GM19463 (cell line): ENCODE results near the gene RUNX1.
A peak's percentile ranks its signal among the peaks of the same experiment; 100 is the strongest.

Source experiments
- ATAC-seq: cut with Tn5 transposase; IDR thresholded peaks from one replicate; pipeline ENCODE4 v1.9.1; 2021; ENCODE audit warnings: mild to moderate bottlenecking, moderate library complexity; ENCODE audit not compliant: unreplicated experiment

RUNX1 gene

DNA sequence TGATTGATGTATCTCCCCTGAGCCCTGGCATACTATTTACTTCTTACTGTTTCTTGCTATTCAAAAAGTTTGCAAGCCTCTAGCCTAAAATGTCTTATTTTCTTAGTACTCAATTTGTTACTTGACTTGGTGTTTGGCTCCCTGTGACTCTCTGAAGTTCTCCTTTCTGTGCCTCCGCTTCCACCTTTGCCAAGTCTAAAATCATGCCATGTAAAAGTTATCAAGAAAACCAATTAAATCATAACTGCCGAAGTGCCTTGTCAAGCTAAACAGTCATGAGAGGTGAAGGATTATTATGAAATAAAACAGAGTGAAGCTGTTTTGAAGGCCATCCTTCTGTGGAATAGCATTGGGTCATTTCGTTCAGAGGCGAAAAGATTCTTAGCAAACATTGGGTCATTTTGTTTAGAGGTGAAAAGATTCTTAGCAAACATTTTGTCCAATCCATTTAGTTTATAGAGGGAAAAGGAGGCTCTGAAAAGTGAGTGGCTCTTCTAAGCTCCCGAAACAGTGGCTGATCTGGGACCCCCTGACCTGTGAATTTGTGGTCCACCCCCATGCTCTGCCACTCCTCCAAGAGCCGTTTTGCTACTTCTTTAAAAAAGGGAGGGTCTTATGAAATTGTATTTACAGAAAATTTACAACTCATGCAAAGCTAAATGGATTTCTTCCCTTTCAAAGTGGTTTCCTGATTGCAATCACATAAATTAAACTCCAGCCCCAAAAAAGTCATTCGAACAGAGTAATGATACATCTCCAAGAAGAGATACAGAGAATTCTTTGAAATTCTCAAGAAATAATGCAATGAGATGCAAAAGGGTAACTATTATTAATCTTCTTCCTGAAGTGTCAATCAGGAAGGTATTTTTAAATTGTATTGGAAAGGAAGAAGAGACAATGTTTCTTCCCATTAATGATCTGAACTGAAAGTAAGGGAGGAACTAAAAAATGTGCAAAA, 141.4 kb downstream of the RUNX1 start:
- ATAC-seq: no peak

DNA sequence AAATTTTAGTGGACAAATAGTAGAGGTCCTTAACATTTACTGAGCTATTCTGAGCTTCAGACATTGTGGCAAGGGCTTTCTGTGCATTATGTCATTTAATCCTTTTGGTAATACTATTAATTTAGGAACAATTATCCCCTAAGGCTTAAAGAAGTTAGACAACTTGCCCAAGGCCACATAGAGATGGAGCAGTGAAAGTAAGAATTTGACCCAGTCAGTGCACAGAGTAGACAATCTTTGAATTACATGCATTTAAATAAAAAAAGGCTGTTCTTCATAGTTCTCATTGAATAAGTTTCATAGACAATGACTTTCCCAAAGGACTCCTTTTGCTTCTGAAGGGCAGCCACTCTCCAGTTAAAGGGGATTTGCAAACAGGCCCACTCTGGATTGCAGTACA, 142.7 kb downstream of the RUNX1 start:
- ATAC-seq: no peak

DNA sequence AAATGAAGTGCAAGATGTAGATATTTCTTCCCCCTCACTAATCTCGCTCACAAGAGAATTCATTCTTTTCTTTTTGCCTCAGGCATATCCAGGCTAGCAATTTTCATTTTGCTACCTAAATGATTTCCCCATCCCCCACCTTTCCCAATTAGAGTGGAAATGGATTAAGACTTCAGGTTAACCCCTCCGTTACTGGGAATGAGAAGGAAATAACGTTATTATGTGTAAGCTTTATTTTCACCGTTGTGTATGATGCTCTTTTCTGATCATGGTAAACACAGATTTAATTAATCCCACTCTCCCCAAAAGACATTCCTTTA, 143.9 kb downstream of the RUNX1 start:
- no peak for ATAC-seq

DNA sequence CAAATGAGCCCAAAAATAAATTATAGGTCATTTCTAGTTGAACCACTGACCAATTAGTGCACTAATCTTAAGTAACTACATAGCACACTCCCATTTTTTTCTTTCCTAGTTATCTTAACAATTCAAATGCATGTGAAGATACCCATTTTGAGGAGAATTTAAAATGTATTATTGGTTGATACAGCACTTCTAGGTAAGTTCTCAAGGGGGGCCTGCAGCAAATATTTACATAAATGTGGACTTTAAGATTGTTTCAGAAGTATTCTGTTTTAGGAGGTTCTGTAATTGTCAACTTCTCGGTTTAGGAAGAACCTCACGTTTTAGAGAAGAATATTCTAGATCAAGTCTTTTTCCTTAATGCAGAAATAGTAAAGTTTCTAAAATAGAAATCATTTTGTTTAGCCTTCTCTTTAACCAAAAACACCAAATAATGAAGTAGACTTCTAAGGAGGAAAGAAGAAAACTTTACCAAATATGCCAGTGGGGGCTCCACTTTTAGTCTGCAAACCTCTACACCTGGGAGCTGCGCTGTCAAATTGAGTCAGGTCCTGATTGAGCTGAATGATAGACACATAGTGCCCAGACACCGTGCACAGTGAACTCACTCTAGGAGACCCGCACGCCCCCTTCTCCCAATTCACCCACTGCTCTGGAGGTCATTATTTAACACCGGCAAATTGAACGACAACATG, 144.4 kb downstream of the RUNX1 start:
- ATAC-seq: no peak

DNA sequence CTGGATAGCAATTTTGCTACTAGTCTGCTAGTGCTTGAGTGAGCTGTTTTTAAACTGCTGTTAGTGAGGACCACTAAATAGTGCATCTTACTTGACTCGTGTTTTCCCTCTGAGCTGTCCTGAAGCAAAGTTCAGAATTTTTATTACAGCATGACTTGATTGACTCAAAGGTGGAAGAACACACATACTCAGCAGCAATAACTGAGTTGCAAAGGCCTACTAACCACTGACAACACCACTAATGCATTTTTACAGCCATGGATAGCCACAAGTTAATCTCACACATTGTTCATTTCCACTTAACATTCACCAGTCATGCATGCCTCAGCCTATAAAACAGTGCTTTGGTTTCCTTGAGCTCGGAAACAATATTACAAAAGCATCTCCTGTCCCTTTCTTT, 148.7 kb downstream of the RUNX1 start:
- ATAC-seq: no peak

DNA sequence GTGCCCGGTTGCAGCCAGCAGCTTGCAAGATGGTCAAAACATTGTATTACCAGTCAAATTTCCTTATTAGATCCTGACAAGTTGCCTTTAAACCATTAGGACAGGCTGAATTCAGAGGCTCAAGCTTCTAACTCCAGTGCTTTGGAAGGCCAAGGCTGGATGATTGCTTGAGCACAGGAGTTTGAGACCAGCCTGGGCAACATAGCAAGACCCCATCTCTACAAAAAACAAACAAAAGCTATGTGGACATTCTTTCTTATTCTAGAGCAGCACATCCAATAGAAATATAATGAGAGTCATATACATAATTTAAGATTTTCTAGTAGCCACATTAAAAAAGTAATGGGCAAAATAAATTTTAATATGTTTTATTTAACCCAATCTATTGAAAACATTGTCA, 149.3 kb downstream of the RUNX1 start:
- ATAC-seq: no peak

DNA sequence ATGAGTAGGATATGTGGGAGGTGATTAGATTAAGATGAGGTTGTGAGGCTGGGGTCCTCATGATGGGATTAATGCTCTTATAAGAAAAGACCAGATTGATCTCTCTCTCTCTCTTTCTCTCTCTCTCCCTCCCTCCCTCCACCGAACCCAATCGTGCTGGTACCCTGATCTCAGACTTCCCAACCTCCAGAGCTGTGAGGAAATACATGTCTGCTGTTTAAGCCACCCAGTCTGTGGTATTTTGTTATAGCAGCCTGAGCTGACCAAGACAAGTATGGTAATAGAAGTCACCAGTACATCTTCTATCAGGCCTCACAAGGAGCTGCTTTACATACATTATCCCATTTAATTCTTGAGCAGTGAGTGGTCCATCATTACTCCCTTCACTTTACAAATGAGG, 149.8 kb downstream of the RUNX1 start:
- ATAC-seq: no peak

DNA sequence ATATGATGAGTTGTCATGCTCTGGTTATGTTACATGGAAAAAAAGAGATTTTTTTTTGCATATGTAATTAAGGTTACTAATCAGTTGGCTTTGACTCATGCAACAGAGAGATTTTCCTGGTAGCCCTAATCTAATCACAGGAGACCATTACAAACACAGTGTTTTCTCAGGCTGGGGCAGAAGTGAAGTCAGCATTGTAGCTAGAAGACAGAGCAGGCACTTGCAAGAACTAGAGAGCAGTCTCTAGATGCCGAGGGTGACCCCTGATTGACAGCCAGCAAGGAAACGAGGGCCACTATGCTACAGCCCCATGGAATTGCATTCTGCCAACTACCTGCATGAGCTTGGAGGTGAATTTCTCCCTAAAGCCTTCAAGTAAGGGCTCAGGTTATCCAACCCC, 151.3 kb downstream of the RUNX1 start:
- no peak for ATAC-seq

DNA sequence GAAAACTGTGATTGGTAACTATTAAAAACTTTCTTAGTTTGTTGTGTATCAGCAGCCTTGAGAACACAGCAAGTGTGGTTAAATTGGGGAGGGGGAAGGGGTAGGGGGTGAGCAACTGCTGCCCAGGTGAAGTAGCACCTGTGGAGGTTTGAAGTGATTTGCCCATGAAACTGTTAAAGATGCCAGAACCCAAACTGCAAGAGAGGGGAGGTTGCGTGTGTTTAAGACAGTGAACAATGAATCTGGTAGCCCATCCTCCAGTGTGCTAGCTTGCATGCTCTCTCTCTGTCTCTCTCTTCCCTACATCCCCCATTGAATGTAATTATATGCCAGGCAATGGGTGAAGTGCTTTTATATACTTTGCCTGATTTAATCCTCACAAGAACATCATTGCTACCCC, 154.7 kb downstream of the RUNX1 start:
- no peak for ATAC-seq

DNA sequence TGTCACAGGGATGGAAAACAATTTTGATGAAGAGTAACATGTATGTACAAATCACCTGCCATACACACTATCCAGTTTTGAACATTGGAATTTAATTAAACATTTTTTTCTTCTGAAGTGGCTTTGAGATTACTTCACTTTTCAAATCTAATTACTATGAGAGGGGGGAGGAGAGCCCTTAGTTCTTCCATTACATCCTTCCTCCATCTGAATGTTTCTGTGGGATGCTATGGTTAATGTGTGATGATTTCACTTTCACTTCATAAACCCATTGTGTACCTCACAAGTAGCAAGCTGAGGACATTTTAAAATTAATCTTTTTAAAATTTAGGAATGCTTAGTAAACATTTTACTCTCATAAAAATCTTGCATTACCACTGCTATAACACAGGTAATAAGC, 156.9 kb downstream of the RUNX1 start:
- ATAC-seq: no peak

DNA sequence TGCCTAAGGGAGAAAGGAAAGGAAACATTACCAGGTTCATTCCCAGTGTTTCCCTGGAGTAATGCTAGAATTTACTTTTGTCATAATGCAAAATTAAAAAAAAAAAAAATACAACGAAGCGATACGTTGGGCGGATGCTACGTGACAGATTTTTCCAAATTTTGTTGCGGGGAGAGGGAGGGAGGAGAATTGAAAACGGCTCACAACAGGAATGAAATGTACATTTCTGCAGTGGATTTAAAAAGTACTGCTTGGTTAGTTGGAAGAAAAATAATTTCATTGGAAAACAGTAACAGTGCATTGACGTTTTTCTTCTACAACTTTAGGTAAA, 157.5 kb downstream of the RUNX1 start:
- no peak for ATAC-seq

DNA sequence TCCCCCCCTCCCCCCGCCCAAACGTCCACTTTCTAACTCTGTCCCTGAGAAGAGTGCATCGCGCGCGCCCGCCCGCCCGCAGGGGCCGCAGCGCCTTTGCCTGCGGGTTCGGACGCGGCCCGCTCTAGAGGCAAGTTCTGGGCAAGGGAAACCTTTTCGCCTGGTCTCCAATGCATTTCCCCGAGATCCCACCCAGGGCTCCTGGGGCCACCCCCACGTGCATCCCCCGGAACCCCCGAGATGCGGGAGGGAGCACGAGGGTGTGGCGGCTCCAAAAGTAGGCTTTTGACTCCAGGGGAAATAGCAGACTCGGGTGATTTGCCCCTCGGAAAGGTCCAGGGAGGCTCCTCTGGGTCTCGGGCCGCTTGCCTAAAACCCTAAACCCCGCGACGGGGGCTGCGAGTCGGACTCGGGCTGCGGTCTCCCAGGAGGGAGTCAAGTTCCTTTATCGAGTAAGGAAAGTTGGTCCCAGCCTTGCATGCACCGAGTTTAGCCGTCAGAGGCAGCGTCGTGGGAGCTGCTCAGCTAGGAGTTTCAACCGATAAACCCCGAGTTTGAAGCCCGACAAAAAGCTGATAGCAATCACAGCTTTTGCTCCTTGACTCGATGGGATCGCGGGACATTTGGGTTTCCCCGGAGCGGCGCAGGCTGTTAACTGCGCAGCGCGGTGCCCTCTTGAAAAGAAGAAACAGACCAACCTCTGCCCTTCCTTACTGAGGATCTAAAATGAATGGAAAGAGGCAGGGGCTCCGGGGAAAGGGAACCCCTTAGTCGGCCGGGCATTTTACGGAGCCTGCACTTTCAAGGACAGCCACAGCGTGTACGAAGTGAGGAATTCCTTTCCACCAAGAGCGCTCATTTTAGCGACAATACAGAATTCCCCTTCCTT, 158.1 kb downstream of the RUNX1 start:
- ATAC-seq: no peak

DNA sequence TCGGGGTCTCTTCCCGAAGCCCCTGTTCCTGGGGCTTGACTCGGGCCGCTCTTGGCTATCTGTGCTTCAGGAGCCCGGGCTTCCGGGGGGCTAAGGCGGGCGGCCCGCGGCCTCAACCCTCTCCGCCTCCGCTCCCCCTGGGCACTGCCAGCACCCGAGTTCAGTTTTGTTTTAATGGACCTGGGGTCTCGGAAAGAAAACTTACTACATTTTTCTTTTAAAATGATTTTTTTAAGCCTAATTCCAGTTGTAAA, 158.7 kb downstream of the RUNX1 start:
- ATAC-seq: no peak

DNA sequence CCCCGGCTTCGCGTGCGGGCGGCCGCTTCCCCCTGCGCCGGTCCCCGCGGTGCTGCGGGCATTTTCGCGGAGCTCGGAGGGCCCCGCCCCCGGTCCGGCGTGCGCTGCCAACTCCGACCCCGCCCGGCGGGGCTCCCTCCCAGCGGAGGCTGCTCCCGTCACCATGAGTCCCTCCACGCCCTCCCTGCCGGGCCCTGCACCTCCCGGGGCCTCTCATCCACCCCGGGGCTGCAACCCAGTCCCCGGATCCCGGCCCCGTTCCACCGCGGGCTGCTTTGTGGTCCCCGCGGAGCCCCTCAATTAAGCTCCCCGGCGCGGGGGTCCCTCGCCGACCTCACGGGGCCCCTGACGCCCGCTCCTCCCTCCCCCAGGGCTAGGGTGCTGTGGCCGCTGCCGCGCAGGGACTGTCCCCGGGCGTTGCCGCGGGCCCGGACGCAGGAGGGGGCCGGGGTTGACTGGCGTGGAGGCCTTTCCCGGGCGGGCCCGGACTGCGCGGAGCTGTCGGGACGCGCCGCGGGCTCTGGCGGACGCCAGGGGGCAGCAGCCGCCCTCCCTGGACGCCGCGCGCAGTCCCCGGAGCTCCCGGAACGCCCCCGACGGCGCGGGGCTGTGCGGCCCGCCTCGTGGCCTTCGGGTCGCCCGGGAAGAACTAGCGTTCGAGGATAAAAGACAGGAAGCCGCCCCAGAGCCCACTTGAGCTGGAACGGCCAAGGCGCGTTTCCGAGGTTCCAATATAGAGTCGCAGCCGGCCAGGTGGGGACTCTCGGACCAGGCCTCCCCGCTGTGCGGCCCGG, 159.2 kb downstream of the RUNX1 start:
- ATAC-seq: peak; percentile 39

DNA sequence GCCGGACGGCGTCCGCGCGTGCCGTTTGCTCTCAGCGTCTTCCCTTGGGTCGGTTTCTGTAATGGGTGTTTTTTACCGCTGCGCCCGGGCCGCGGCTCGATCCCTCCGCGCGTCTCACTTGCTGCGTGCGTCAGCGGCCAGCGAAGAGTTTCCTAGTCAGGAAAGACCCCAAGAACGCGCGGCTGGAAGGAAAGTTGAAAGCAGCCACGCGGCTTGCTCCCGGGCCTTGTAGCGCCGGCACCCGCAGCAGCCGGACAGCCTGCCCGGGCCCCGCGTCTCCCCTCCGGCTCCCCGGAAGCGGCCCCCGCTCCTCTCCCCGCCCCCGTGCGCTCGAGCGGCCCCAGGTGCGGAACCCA, 159.8 kb downstream of the RUNX1 start:
- ATAC-seq: no peak

DNA sequence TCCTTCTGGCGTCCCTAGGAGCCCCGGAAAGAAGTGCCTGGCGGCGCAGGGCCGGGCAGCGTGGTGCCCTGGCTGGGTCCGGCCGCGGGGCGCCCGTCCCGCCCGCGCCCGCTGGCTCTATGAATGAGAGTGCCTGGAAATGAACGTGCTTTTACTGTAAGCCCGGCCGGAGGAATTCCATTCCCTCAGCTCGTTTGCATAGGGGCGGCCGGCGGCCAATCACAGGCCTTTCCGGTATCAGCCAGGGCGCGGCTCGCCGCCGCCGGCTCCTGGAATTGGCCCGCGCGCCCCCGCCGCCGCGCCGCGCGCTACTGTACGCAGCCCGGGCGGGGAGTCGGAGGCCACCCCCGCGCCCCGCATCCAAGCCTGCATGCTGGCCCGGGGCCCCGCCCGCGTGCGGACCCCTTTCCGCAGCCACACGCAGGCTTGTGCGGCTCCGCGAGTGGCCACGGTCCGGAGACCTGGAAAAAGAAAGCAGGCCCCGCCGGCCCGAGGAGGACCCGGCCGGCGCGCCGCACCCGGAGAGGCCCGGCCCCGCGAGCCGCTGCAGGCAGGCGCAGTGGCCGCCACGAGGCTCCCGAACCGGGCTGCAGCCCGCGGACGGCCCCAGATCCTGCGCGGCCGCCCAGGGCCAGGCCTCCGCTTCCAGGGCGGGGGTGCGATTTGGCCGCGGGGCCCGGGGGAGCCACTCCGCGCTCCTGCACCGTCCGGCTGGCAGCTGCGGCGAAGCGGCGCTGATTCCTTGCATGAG, 160.4 kb downstream of the RUNX1 start:
- ATAC-seq: peak; percentile 56

DNA sequence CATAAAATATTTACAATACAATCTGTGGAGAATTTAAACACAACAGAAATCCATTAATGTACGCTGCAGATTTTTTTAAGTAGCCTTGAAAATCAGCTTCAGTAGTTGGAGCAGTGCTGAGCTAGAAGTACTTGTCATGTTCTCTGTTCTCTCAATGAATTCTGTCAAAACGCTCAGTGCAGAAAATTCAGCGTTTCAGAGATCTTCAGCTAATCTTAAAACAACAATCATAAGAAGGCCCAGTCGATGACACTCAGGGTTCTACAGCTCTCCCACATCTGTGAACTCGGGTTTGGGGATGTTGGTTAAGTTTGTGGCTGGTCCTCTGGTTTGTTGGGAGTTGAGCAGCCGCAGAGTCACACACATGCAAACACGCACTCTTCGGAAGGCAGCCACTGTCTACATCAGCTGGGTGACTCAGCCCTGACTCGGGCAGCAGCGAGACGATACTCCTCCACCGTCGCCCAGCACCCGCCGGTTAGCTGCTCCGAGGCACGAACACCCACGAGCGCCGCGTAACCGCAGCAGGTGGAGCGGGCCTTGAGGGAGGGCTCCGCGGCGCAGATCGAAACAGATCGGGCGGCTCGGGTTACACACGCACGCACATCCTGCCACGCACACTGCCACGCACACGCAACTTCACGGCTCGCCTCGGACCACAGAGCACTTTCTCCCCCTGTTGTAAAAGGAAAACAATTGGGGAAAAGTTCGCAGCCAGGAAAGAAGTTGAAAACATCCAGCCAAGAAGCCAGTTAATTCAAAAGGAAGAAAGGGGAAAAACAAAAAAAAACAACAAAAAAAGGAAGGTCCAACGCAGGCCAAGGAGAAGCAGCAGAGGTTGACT, 161.2 kb downstream of the RUNX1 start:
- peak; percentile 39 for ATAC-seq

DNA sequence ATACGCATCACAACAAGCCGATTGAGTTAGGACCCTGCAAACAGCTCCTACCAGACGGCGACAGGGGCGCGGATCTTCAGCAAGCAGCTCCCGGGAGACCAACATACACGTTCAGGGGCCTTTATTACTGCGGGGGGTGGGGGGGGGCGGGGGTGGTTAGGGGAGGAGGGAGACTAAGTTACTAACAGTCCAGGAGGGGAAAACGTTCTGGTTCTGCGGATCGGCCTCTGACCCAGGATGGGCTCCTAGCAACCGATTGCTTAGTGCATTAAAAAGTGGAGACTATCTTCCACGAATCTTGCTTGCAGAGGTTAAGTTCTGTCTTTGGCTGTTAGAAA, 162.0 kb downstream of the RUNX1 start:
- no peak for ATAC-seq

DNA sequence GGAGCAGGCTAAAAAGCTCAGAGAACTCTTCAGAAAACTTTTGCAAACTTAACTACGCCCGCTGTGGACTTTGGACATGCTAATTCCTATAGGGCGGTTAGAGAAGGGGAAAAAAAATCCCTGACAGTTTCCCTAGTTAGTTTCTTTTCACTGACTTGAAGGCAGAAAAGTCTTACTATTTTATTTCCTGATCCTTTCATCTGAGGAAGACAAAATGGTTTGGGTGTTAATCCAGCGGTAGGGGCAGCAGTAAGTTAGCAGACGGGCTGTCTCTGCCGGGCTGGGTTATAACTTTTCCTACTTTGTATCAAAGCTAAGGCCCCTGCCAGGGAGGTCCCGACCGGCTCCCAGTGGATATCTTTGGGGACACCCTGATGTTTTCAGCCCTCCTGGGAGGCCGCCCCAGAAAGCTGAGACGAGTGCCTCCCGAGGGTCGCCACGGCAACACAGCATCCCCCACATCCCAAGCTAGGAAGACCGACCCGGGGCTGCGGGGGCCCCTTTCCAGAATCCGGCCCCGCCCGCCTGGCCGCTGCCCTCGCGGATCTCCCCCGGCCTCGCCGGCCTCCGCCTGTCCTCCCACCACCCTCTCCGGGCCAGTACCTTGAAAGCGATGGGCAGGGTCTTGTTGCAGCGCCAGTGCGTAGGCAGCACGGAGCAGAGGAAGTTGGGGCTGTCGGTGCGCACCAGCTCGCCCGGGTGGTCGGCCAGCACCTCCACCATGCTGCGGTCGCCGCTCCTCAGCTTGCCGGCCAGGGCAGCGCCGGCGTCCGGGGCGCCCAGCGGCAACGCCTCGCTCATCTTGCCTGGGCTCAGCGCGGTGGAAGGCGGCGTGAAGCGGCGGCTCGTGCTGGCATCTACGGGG, 162.6 kb downstream of the RUNX1 start:
- no peak for ATAC-seq
